Measurements from ENCODE around the gene NAE1. TPM values are rescaled to one million over a fixed set of nuclear protein-coding genes. Genes with fewer than 3 reads are reported as not detected.
A peak's percentile ranks its signal among the peaks of the same experiment; 100 is the strongest.

The NAE1 gene
- total and polyA plus RNA-seq, 5 donors from 2014 or later = 68.1 to 89.1 (median 85.1) TPM

GRCh38 chr16:66856184-66856730 lies 25.5 kb upstream of the NAE1 start:
- no peaks in the 10 kb centered on the region for H3K4me1 Mint-ChIP-seq
- H3K27ac Mint-ChIP-seq = peak overlapping the region in 1 of 3 donors; percentile 66
- no peak for DNase-seq
- no peak overlapping the region for H3K4me3 ChIP-seq (ENCODE audit: low read depth, low read length)
- H3K27ac ChIP-seq (ENCODE audit: insufficient read depth, low read length, poor library complexity, severe bottlenecking) = no peak overlapping the region
- H3K9me3 ChIP-seq (ENCODE audit: control insufficient read depth in 2 of 2, low read length in 2 of 2) = no peaks in the 10 kb centered on the region
- H3K27me3 ChIP-seq (ENCODE audit: control insufficient read depth, insufficient read depth, low read length) = no peaks in the 10 kb centered on the region
- no peaks in the 10 kb centered on the region for H3K36me3 ChIP-seq (ENCODE audit: control insufficient read depth, insufficient read depth, low read length)
- no peak for ATAC-seq (ENCODE audit: low read depth in 2 of 2)
- H3K9me3 Mint-ChIP-seq = no peaks in the 10 kb centered on the region
- no peaks in the 10 kb centered on the region for H3K27me3 Mint-ChIP-seq
- H3K36me3 Mint-ChIP-seq = no peaks in the 10 kb centered on the region
- no peak overlapping the region for H3K4me3 Mint-ChIP-seq
- H3K4me1 ChIP-seq (ENCODE audit: control insufficient read depth, insufficient read depth, low read length, poor library complexity, severe bottlenecking) = no peaks in the 10 kb centered on the region

- Mint-ChIP-seq H3K4me3 (no peak overlapping the region), H3K9me3 (no peaks in the 10 kb centered on the region), H3K27ac (no peak overlapping the region), H3K27me3 (peaks cover 1% of the 10 kb centered on the region), H3K4me1 (no peaks in the 10 kb centered on the region), H3K36me3 (no peaks in the 10 kb centered on the region)
- no peaks in the 10 kb centered on the region for H3K9me3 ChIP-seq (ENCODE audit: control insufficient read depth in 2 of 2, low read length in 2 of 2)
- no peaks in the 10 kb centered on the region for H3K27me3 ChIP-seq (ENCODE audit: control insufficient read depth, insufficient read depth, low read length)
- DNase-seq = no peak
- ATAC-seq (ENCODE audit: low read depth in 2 of 2) = no peak
- no peak overlapping the region for H3K4me3 ChIP-seq (ENCODE audit: low read depth, low read length)
- H3K36me3 ChIP-seq (ENCODE audit: control insufficient read depth, insufficient read depth, low read length) = no peaks in the 10 kb centered on the region
- H3K27ac ChIP-seq (ENCODE audit: insufficient read depth, low read length, poor library complexity, severe bottlenecking) = no peak overlapping the region
- no peaks in the 10 kb centered on the region for H3K4me1 ChIP-seq (ENCODE audit: control insufficient read depth, insufficient read depth, low read length, poor library complexity, severe bottlenecking)
These were observed 22.7 kb upstream of the NAE1 start for GRCh38 chr16:66853261-66854139.

GRCh38 chr16:66851166-66851964 lies 20.6 kb upstream of the NAE1 start:
- Histone ChIP-seq H3K27ac (ENCODE audit: insufficient read depth, low read length, poor library complexity, severe bottlenecking) (no peak overlapping the region), H3K27me3 (ENCODE audit: control insufficient read depth, insufficient read depth, low read length) (peaks cover 2% of the 10 kb centered on the region), H3K9me3 (ENCODE audit: control insufficient read depth in 2 of 2, low read length in 2 of 2) (no peaks in the 10 kb centered on the region), H3K4me3 (ENCODE audit: low read depth, low read length) (no peak overlapping the region), H3K36me3 (ENCODE audit: control insufficient read depth, insufficient read depth, low read length) (no peaks in the 10 kb centered on the region), H3K4me1 (ENCODE audit: control insufficient read depth, insufficient read depth, low read length, poor library complexity, severe bottlenecking) (no peaks in the 10 kb centered on the region)
- Mint-ChIP-seq H3K4me1 (no peaks in the 10 kb centered on the region), H3K9me3 (no peaks in the 10 kb centered on the region), H3K27me3 (peaks cover 9% of the 10 kb centered on the region), H3K27ac (no peak overlapping the region), H3K4me3 (no peak overlapping the region), H3K36me3 (no peaks in the 10 kb centered on the region)
- no peak for DNase-seq
- no peak for ATAC-seq (ENCODE audit: low read depth in 2 of 2)

GRCh38 chr16:66850115-66850815 lies 19.5 kb upstream of the NAE1 start:
- Mint-ChIP-seq H3K27me3 (peaks cover 20% of the 10 kb centered on the region), H3K4me1 (peaks cover 0 to 2% (median 0%) of the 10 kb centered on the region in 4 donors), H3K4me3 (no peak overlapping the region), H3K36me3 (no peaks in the 10 kb centered on the region), H3K9me3 (no peaks in the 10 kb centered on the region), H3K27ac (no peak overlapping the region)
- DNase-seq = no peak
- no peaks in the 10 kb centered on the region for H3K4me1 ChIP-seq (ENCODE audit: control insufficient read depth, insufficient read depth, low read length, poor library complexity, severe bottlenecking)
- H3K36me3 ChIP-seq (ENCODE audit: control insufficient read depth, insufficient read depth, low read length) = no peaks in the 10 kb centered on the region
- no peak for ATAC-seq (ENCODE audit: low read depth in 2 of 2)
- no peak overlapping the region for H3K27ac ChIP-seq (ENCODE audit: insufficient read depth, low read length, poor library complexity, severe bottlenecking)
- H3K9me3 ChIP-seq (ENCODE audit: control insufficient read depth in 2 of 2, low read length in 2 of 2) = no peaks in the 10 kb centered on the region
- no peak overlapping the region for H3K4me3 ChIP-seq (ENCODE audit: low read depth, low read length)
- peaks cover 2% of the 10 kb centered on the region for H3K27me3 ChIP-seq (ENCODE audit: control insufficient read depth, insufficient read depth, low read length)

GRCh38 chr16:66849549-66849948 lies 18.8 kb upstream of the NAE1 start:
- ATAC-seq (ENCODE audit: low read depth in 2 of 2) (no peak), DNase-seq (no peak)
- Histone ChIP-seq H3K36me3 (ENCODE audit: control insufficient read depth, insufficient read depth, low read length) (no peaks in the 10 kb centered on the region), H3K9me3 (ENCODE audit: control insufficient read depth in 2 of 2, low read length in 2 of 2) (no peaks in the 10 kb centered on the region), H3K27ac (ENCODE audit: insufficient read depth, low read length, poor library complexity, severe bottlenecking) (no peak overlapping the region), H3K4me1 (ENCODE audit: control insufficient read depth, insufficient read depth, low read length, poor library complexity, severe bottlenecking) (peaks cover 5% of the 10 kb centered on the region), H3K4me3 (ENCODE audit: low read depth, low read length) (no peak overlapping the region), H3K27me3 (ENCODE audit: control insufficient read depth, insufficient read depth, low read length) (peaks cover 2% of the 10 kb centered on the region)
- H3K4me1 Mint-ChIP-seq = peaks cover 0 to 3% (median 0%) of the 10 kb centered on the region in 4 donors
- H3K9me3 Mint-ChIP-seq = no peaks in the 10 kb centered on the region
- H3K36me3 Mint-ChIP-seq = no peaks in the 10 kb centered on the region
- no peak overlapping the region for H3K27ac Mint-ChIP-seq
- H3K4me3 Mint-ChIP-seq = no peak overlapping the region
- H3K27me3 Mint-ChIP-seq = peaks cover 25% of the 10 kb centered on the region

- Mint-ChIP-seq H3K4me1 (peaks cover 0 to 3% (median under 1%) of the 10 kb centered on the region in 4 donors), H3K36me3 (no peaks in the 10 kb centered on the region), H3K9me3 (no peaks in the 10 kb centered on the region), H3K27me3 (peaks cover 26% of the 10 kb centered on the region), H3K4me3 (no peak overlapping the region), H3K27ac (no peak overlapping the region)
- H3K4me1 ChIP-seq (ENCODE audit: control insufficient read depth, insufficient read depth, low read length, poor library complexity, severe bottlenecking) = peaks cover 10% of the 10 kb centered on the region
- ATAC-seq (ENCODE audit: low read depth in 2 of 2) = no peak
- H3K36me3 ChIP-seq (ENCODE audit: control insufficient read depth, insufficient read depth, low read length) = no peaks in the 10 kb centered on the region
- no peaks in the 10 kb centered on the region for H3K9me3 ChIP-seq (ENCODE audit: control insufficient read depth in 2 of 2, low read length in 2 of 2)
- no peak overlapping the region for H3K27ac ChIP-seq (ENCODE audit: insufficient read depth, low read length, poor library complexity, severe bottlenecking)
- H3K4me3 ChIP-seq (ENCODE audit: low read depth, low read length) = no peak overlapping the region
- H3K27me3 ChIP-seq (ENCODE audit: control insufficient read depth, insufficient read depth, low read length) = peaks cover 2% of the 10 kb centered on the region
- no peak for DNase-seq
These were observed 18.2 kb upstream of the NAE1 start for GRCh38 chr16:66849021-66849420.

GRCh38 chr16:66848172-66848571 lies 17.4 kb upstream of the NAE1 start:
- Histone ChIP-seq H3K4me3 (ENCODE audit: low read depth, low read length) (no peak overlapping the region), H3K27ac (ENCODE audit: insufficient read depth, low read length, poor library complexity, severe bottlenecking) (no peak overlapping the region), H3K27me3 (ENCODE audit: control insufficient read depth, insufficient read depth, low read length) (peaks cover 6% of the 10 kb centered on the region), H3K36me3 (ENCODE audit: control insufficient read depth, insufficient read depth, low read length) (no peaks in the 10 kb centered on the region), H3K9me3 (ENCODE audit: control insufficient read depth in 2 of 2, low read length in 2 of 2) (no peaks in the 10 kb centered on the region), H3K4me1 (ENCODE audit: control insufficient read depth, insufficient read depth, low read length, poor library complexity, severe bottlenecking) (peaks cover 10% of the 10 kb centered on the region)
- ATAC-seq (ENCODE audit: low read depth in 2 of 2) = no peak
- no peak for DNase-seq
- H3K27ac Mint-ChIP-seq = no peak overlapping the region
- H3K4me1 Mint-ChIP-seq = peaks cover 0 to 9% (median 3%) of the 10 kb centered on the region in 4 donors
- no peaks in the 10 kb centered on the region for H3K36me3 Mint-ChIP-seq
- peaks cover 0 to 2% (median 0%) of the 10 kb centered on the region in 7 donors for H3K9me3 Mint-ChIP-seq
- H3K4me3 Mint-ChIP-seq = no peak overlapping the region
- peaks cover 34% of the 10 kb centered on the region for H3K27me3 Mint-ChIP-seq
